ENCODE measurements around the gene STK24.

Gene STK24

GRCh38 chr13:98446234-98446621, 130.7 kb downstream of the STK24 start:
- no peak for DNase-seq

GRCh38 chr13:98445340-98446233, 131.3 kb downstream of the STK24 start:
- DNase-seq = peak; percentile 86

- DNase-seq = no peak
Observed at GRCh38 chr13:98444381-98444780, 132.5 kb downstream of the STK24 start.

- no peak for DNase-seq
Observed at GRCh38 chr13:98443800-98444325, 133.0 kb downstream of the STK24 start.

GRCh38 chr13:98443329-98443728, 133.6 kb downstream of the STK24 start:
- DNase-seq = peak; percentile 95

GRCh38 chr13:98442391-98443230, 134.3 kb downstream of the STK24 start:
- peak; percentile 54 for DNase-seq

- peak; percentile 56 for DNase-seq
Observed at GRCh38 chr13:98441056-98441676, 135.7 kb downstream of the STK24 start.

- DNase-seq = no peak
Observed at GRCh38 chr13:98440390-98441055, 136.4 kb downstream of the STK24 start.

- DNase-seq = no peak
Observed at GRCh38 chr13:98439896-98440295, 137.0 kb downstream of the STK24 start.

- no peak for DNase-seq
Observed at GRCh38 chr13:98439126-98439828, 137.6 kb downstream of the STK24 start.

GRCh38 chr13:98438246-98439125, 138.4 kb downstream of the STK24 start:
- no peak for DNase-seq

GRCh38 chr13:98436233-98436910, 140.5 kb downstream of the STK24 start:
- no peak for DNase-seq

GRCh38 chr13:98435376-98435775, 141.5 kb downstream of the STK24 start:
- DNase-seq = no peak

GRCh38 chr13:98434060-98434459, 142.8 kb downstream of the STK24 start:
- DNase-seq = no peak

GRCh38 chr13:98433654-98434053, 143.3 kb downstream of the STK24 start:
- no peak for DNase-seq

GRCh38 chr13:98432638-98433037, 144.3 kb downstream of the STK24 start:
- no peak for DNase-seq

- peak; percentile 85 for DNase-seq
Observed at GRCh38 chr13:98429977-98430736, 146.8 kb downstream of the STK24 start.

- DNase-seq = no peak
Observed at GRCh38 chr13:98429531-98429930, 147.4 kb downstream of the STK24 start.

GRCh38 chr13:98429081-98429480, 147.8 kb downstream of the STK24 start:
- DNase-seq = no peak

Measured in islet precursor cell (in vitro differentiated cells).